Smooth muscle cell (in vitro differentiated cells): ENCODE data around the gene HIP1. TPM values are rescaled to one million over a fixed set of nuclear protein-coding genes. Genes with fewer than 3 reads are reported as not detected.
"Not testable (repeated sequence)": the region's sequence is repeated elsewhere in the genome, so short reads cannot be mapped to it uniquely, and the experiment has no call there.

Experiments used
- DNase-seq: peaks from one replicate; lab custom pipeline; 2025; ENCODE audit not compliant: unreplicated experiment; lab: John Stamatoyannopoulos, UW
- H2AFZ ChIP-seq: fragments of 200-600 bp; sonication (generic); 2 replicates; pipeline ENCODE4 v1.6.0; 2016; ENCODE audit warnings: antibody characterized with exemption, low read depth, mild to moderate bottlenecking
- H3F3A ChIP-seq: fragments of 200-600 bp; sonication (generic); 2 replicates; pipeline ENCODE4 v1.6.0; 2017; ENCODE audit warnings: antibody characterized with exemption, low read depth
- H3K27ac ChIP-seq: fragments of 200-600 bp; sonication (generic); 2 replicates; pipeline ENCODE4 v1.5.1; 2016; ENCODE audit warnings: low read depth, mild to moderate bottlenecking
- H3K27me3 ChIP-seq: fragments of 200-600 bp; sonication (generic); 2 replicates; pipeline ENCODE4 v1.6.1; 2016; ENCODE audit warnings: low read depth, mild to moderate bottlenecking
- H3K36me3 ChIP-seq: fragments of 200-600 bp; sonication (generic); 2 replicates; pipeline ENCODE4 v1.5.1; 2016; ENCODE audit warnings: low read depth
- H3K4me1 ChIP-seq: fragments of 200-600 bp; sonication (generic); 2 replicates; pipeline ENCODE4 v1.5.1; 2016; ENCODE audit warnings: low read depth
- H3K4me2 ChIP-seq: fragments of 200-600 bp; sonication (generic); 2 replicates; pipeline ENCODE4 v1.6.0; 2016; ENCODE audit warnings: mild to moderate bottlenecking
- H3K4me3 ChIP-seq: fragments of 200-600 bp; sonication (generic); 2 replicates; pipeline ENCODE4 v1.5.1; 2016; ENCODE audit warnings: mild to moderate bottlenecking
- H3K79me2 ChIP-seq: fragments of 200-600 bp; sonication (generic); 2 replicates; pipeline ENCODE4 v1.6.0; 2016; ENCODE audit warnings: low read depth, mild to moderate bottlenecking
- H3K9ac ChIP-seq: fragments of 200-600 bp; sonication (generic); 2 replicates; pipeline ENCODE4 v1.6.0; 2016; ENCODE audit warnings: low read depth
- H3K9me3 ChIP-seq: fragments of 200-600 bp; sonication (generic); replicated peaks from 2 replicates; pipeline ENCODE4 v1.5.1; 2016; ENCODE audit warnings: low read depth
- H4K20me1 ChIP-seq: fragments of 200-600 bp; sonication (generic); 2 replicates; pipeline ENCODE4 v1.6.0; 2016; ENCODE audit warnings: low read depth
- CTCF ChIP-seq: fragments of 200-600 bp; sonication (generic); IDR thresholded peaks from 2 replicates; pipeline ENCODE4 v1.5.1; 2017; ENCODE audit warnings: borderline replicate concordance, mild to moderate bottlenecking, antibody characterized with exemption; ENCODE audit not compliant: insufficient read depth, poor library complexity, severe bottlenecking
- WGBS: methylation state at CpG from one replicate; pipeline ENCODE4 v1.1.7; 2016; ENCODE audit warnings: low lambda C conversion rate; 5-methylcytosine and 5-hydroxymethylcytosine counted together
- polyA plus RNA-seq: library from polyadenylated mRNA; unstranded; fragments of >200 nt; fragmentation: Nextera tagmentation; extraction: Ambion mirVana; gene quantifications from 2 replicates; pipeline ENCODE4 v1.2.1, GENCODE V29; 2016
- total RNA-seq: library from RNA; depleted of rRNA; stranded (reverse); fragments of >200 nt; gene quantifications from 2 replicates; pipeline ENCODE4 v1.2.3, GENCODE V29; 2014

The HIP1 gene
- total and polyA plus RNA-seq, 2 experiments from 2014 or later = 4.7 to 8.4 TPM

- no peak for TF ChIP-seq CTCF
- Histone ChIP-seq H3K27ac (no peak overlapping the region), H3K9me3 (no peaks in the 10 kb centered on the region), H3K27me3 (no peaks in the 10 kb centered on the region), H3K36me3 (no peaks in the 10 kb centered on the region), H3K4me1 (no peaks in the 10 kb centered on the region), H3K4me2 (no peak overlapping the region), H3F3A (no peaks in the 10 kb centered on the region), H4K20me1 (no peaks in the 10 kb centered on the region), H3K79me2 (no peaks in the 10 kb centered on the region), H2AFZ (no peak overlapping the region), H3K9ac (no peak overlapping the region), H3K4me3 (no peak overlapping the region)
- DNase-seq = no peak
- 95% methylated on average over 12 of the region's 12 CpGs for WGBS
Measured at GRCh38 chr7:75687246-75688088, 51.3 kb downstream of the HIP1 start.

GRCh38 chr7:75686551-75686950, 52.2 kb downstream of the HIP1 start:
- TF ChIP-seq CTCF = no peak
- Histone ChIP-seq H3K27ac (no peak overlapping the region), H3F3A (no peaks in the 10 kb centered on the region), H3K9ac (no peak overlapping the region), H3K9me3 (no peaks in the 10 kb centered on the region), H3K36me3 (no peaks in the 10 kb centered on the region), H3K4me1 (no peaks in the 10 kb centered on the region), H3K79me2 (no peaks in the 10 kb centered on the region), H3K27me3 (no peaks in the 10 kb centered on the region), H3K4me2 (no peak overlapping the region), H2AFZ (no peak overlapping the region), H3K4me3 (no peak overlapping the region), H4K20me1 (no peaks in the 10 kb centered on the region)
- DNase-seq = no peak

GRCh38 chr7:75682052-75682451, 56.7 kb downstream of the HIP1 start:
- not testable (repeated sequence) for H2AFZ ChIP-seq, H4K20me1 ChIP-seq, H3K79me2 ChIP-seq, H3K27ac ChIP-seq, H3K4me3 ChIP-seq, H3F3A ChIP-seq, H3K36me3 ChIP-seq, H3K27me3 ChIP-seq, H3K9ac ChIP-seq, H3K4me2 ChIP-seq, DNase-seq, H3K4me1 ChIP-seq, H3K9me3 ChIP-seq
- WGBS = 88% methylated on average over 6 of the region's 6 CpGs

GRCh38 chr7:75679060-75679459, 59.7 kb downstream of the HIP1 start:
- DNase-seq = no peak
- H3K79me2 ChIP-seq = no peaks in the 10 kb centered on the region
- H2AFZ ChIP-seq = no peak overlapping the region
- TF ChIP-seq CTCF = no peak
- H3K27me3 ChIP-seq = no peaks in the 10 kb centered on the region
- H3K27ac ChIP-seq = no peak overlapping the region
- 93% methylated on average over 3 of the region's 3 CpGs for WGBS
- no peaks in the 10 kb centered on the region for H4K20me1 ChIP-seq
- no peaks in the 10 kb centered on the region for H3K36me3 ChIP-seq
- no peak overlapping the region for H3K9ac ChIP-seq
- H3K9me3 ChIP-seq = peaks cover 12% of the 10 kb centered on the region
- H3K4me2 ChIP-seq = no peak overlapping the region
- no peak overlapping the region for H3K4me3 ChIP-seq
- no peaks in the 10 kb centered on the region for H3K4me1 ChIP-seq
- no peaks in the 10 kb centered on the region for H3F3A ChIP-seq
